Activated CD8-positive, alpha-beta memory T cell treated with anti-CD3 and anti-CD28 coated beads, Interleukin-2, amount 10 ng/mL, durations not matched to agents 7 days and 5 days (primary cell): ENCODE data around the gene CD300C. TPM values are rescaled to one million over a fixed set of nuclear protein-coding genes. Genes with fewer than 3 reads are reported as not detected.
A peak's percentile ranks its signal among the peaks of the same experiment; 100 is the strongest.
"Not testable (repeated sequence)": the region's sequence is repeated elsewhere in the genome, so short reads cannot be mapped to it uniquely, and the experiment has no call there.

Experiments
- ATAC-seq: fragments of 150-1000 bp; cut with Tn5 transposase; one replicate; pipeline ENCODE4 v1.10.0; 2021; ENCODE audit warnings: moderate library complexity
- CTCF ChIA-PET: fragments of 350-600 bp; sonication (Branson Sonifier 250); formaldehyde crosslinking; loops from one replicate; lab custom pipeline; 2021; ENCODE audit warnings: antibody characterized with exemption; lab: Charles Lee
- DNase-seq: peaks from one replicate; pipeline ENCODE4 v3.0.0-alpha.2; 2020
- H3K27ac Mint-ChIP-seq: one replicate; pipeline ENCODE4 v1.8.0; 2021; ENCODE audit warnings: mild to moderate bottlenecking, mixed read lengths
- H3K27me3 Mint-ChIP-seq: one replicate; pipeline ENCODE4 v1.8.0; 2021; ENCODE audit warnings: mixed read lengths
- H3K36me3 Mint-ChIP-seq: one replicate; pipeline ENCODE4 v1.8.0; 2021; ENCODE audit warnings: mild to moderate bottlenecking, mixed read lengths
- H3K4me1 Mint-ChIP-seq: one replicate; pipeline ENCODE4 v1.8.0; 2021; ENCODE audit warnings: mixed read lengths
- H3K4me3 Mint-ChIP-seq: one replicate; pipeline ENCODE4 v1.8.0; 2021; ENCODE audit warnings: mild to moderate bottlenecking, moderate library complexity, mixed read lengths
- H3K9me3 Mint-ChIP-seq: one replicate; pipeline ENCODE4 v1.8.0; 2022; ENCODE audit warnings: low read depth, mixed read lengths
- total RNA-seq, 2 experiments: library from RNA; stranded (reverse); gene quantifications; one replicate each; pipeline ENCODE4 v1.2.3, GENCODE V29; 2021

CD300C gene
- total RNA-seq, 2 experiments from 2014 or later = 0.56 to 1.5 TPM

GRCh38 chr17:74571621-74572270, 25.8 kb upstream of the CD300C start:
- ATAC-seq (no peak), DNase-seq (no peak)
- Mint-ChIP-seq H3K9me3 (peaks cover 3% of the 10 kb centered on the region), H3K4me3 (no peak overlapping the region), H3K4me1 (peaks cover 10% of the 10 kb centered on the region), H3K27ac (no peak overlapping the region), H3K36me3 (no peaks in the 10 kb centered on the region), H3K27me3 (peaks cover 58% of the 10 kb centered on the region)
- CTCF ChIA-PET = no interaction called here

GRCh38 chr17:74569020-74570003, 23.4 kb upstream of the CD300C start:
- peaks cover 3% of the 10 kb centered on the region for H3K9me3 Mint-ChIP-seq
- H3K4me1 Mint-ChIP-seq = peaks cover 10% of the 10 kb centered on the region
- peaks cover 51% of the 10 kb centered on the region for H3K27me3 Mint-ChIP-seq
- ATAC-seq (peak; percentile 36), DNase-seq (no peak)
- no peak overlapping the region for H3K27ac Mint-ChIP-seq
- no peak overlapping the region for H3K4me3 Mint-ChIP-seq
- CTCF ChIA-PET = interaction anchor here (0.7 to 2.3 kb wide), 2 partner anchors 88 to 168 kb away, joined by 3 to 7 read pairs; partner anchors contain the start of gene RAB37
- no peaks in the 10 kb centered on the region for H3K36me3 Mint-ChIP-seq

- peaks cover 51% of the 10 kb centered on the region for H3K27me3 Mint-ChIP-seq
- no peak for ATAC-seq
- H3K9me3 Mint-ChIP-seq = peaks cover 3% of the 10 kb centered on the region
- CTCF ChIA-PET = interaction anchor here (0.6 kb wide), 1 partner anchor 94 kb away, joined by 3 read pairs; no protein-coding TSS in a partner anchor
- no peak for DNase-seq
- no peak overlapping the region for H3K4me3 Mint-ChIP-seq
- H3K36me3 Mint-ChIP-seq = no peaks in the 10 kb centered on the region
- H3K4me1 Mint-ChIP-seq = peaks cover 10% of the 10 kb centered on the region
- H3K27ac Mint-ChIP-seq = no peak overlapping the region
These were observed 22.4 kb upstream of the CD300C start for GRCh38 chr17:74568106-74568873.

- Mint-ChIP-seq H3K4me1 (peaks cover 10% of the 10 kb centered on the region), H3K36me3 (no peaks in the 10 kb centered on the region), H3K27ac (no peak within 1 kb of the TSS), H3K27me3 (peaks cover 44% of the 10 kb centered on the region), H3K9me3 (peaks cover 3% of the 10 kb centered on the region), H3K4me3 (no peak within 1 kb of the TSS)
- ATAC-seq (no peak), DNase-seq (no peak)
- CTCF ChIA-PET = interaction anchor here (1.3 to 3.5 kb wide), 9 partner anchors 13 to 200 kb away, joined by 3 to 22 read pairs (median 8); partner anchors contain the start of genes CD300C, GPR142 and RAB37
These were observed 21.5 kb upstream of the CD300C start, which contains the start of gene CD300H for GRCh38 chr17:74567397-74567796. Gene CD300H, minus strand, starts transcription at chr17:74567509.

GRCh38 chr17:74566132-74566753, 20.3 kb upstream of the CD300C start:
- Mint-ChIP-seq H3K4me3 (no peak overlapping the region), H3K4me1 (peaks cover 10% of the 10 kb centered on the region), H3K27ac (no peak overlapping the region), H3K9me3 (peaks cover 3% of the 10 kb centered on the region), H3K36me3 (no peaks in the 10 kb centered on the region), H3K27me3 (peaks cover 43% of the 10 kb centered on the region)
- peak; percentile 45 for ATAC-seq
- DNase-seq = peak; percentile 53
- CTCF ChIA-PET = interaction anchor here (0.6 to 3.5 kb wide), 33 partner anchors 8 to 292 kb away, joined by 3 to 22 read pairs (median 4); partner anchors contain the start of genes CD300C, CD300LB, CD300LD and GPR142

GRCh38 chr17:74565126-74565525, 19.2 kb upstream of the CD300C start:
- H3K36me3 Mint-ChIP-seq = no peaks in the 10 kb centered on the region
- H3K9me3 Mint-ChIP-seq = peaks cover 3% of the 10 kb centered on the region
- peaks cover 37% of the 10 kb centered on the region for H3K27me3 Mint-ChIP-seq
- H3K4me3 Mint-ChIP-seq = no peak overlapping the region
- CTCF ChIA-PET = interaction anchor here (0.7 to 3.5 kb wide), 8 partner anchors 8 to 171 kb away, joined by 3 to 22 read pairs (median 4); no protein-coding TSS in a partner anchor
- no peak overlapping the region for H3K27ac Mint-ChIP-seq
- peaks cover 10% of the 10 kb centered on the region for H3K4me1 Mint-ChIP-seq
- DNase-seq (no peak), ATAC-seq (no peak)

GRCh38 chr17:74563358-74563757, 17.4 kb upstream of the CD300C start:
- H3K9me3 Mint-ChIP-seq = peaks cover 2% of the 10 kb centered on the region
- ATAC-seq (no peak), DNase-seq (no peak)
- no peak overlapping the region for H3K27ac Mint-ChIP-seq
- H3K4me3 Mint-ChIP-seq = no peak overlapping the region
- H3K4me1 Mint-ChIP-seq = peaks cover 8% of the 10 kb centered on the region
- H3K27me3 Mint-ChIP-seq = peaks cover 25% of the 10 kb centered on the region
- H3K36me3 Mint-ChIP-seq = no peaks in the 10 kb centered on the region
- CTCF ChIA-PET = no interaction called here

- no peaks in the 10 kb centered on the region for H3K36me3 Mint-ChIP-seq
- peaks cover 17% of the 10 kb centered on the region for H3K27me3 Mint-ChIP-seq
- ATAC-seq (no peak), DNase-seq (no peak)
- no peak overlapping the region for H3K27ac Mint-ChIP-seq
- H3K9me3 Mint-ChIP-seq = no peaks in the 10 kb centered on the region
- CTCF ChIA-PET = interaction anchor here (1.3 kb wide), 1 partner anchor 16 kb away, joined by 3 read pairs; the partner anchor contains the start of gene CD300C
- H3K4me1 Mint-ChIP-seq = peaks cover 6% of the 10 kb centered on the region
- no peak overlapping the region for H3K4me3 Mint-ChIP-seq
These were observed 15.7 kb upstream of the CD300C start for GRCh38 chr17:74561586-74561985.

- Mint-ChIP-seq H3K4me1 (peaks cover 6% of the 10 kb centered on the region), H3K9me3 (no peaks in the 10 kb centered on the region), H3K36me3 (no peaks in the 10 kb centered on the region), H3K4me3 (no peak overlapping the region), H3K27me3 (peaks cover 12% of the 10 kb centered on the region), H3K27ac (no peak overlapping the region)
- no peak for ATAC-seq
- CTCF ChIA-PET = no interaction called here
- no peak for DNase-seq
These were observed 13.1 kb upstream of the CD300C start for GRCh38 chr17:74558882-74559519.

GRCh38 chr17:74558402-74558801, 12.5 kb upstream of the CD300C start:
- not testable (repeated sequence) for H3K36me3 Mint-ChIP-seq, H3K4me1 Mint-ChIP-seq, H3K27ac Mint-ChIP-seq, ATAC-seq, H3K9me3 Mint-ChIP-seq, DNase-seq, H3K4me3 Mint-ChIP-seq
- CTCF ChIA-PET = interaction anchor here (0.9 to 3.4 kb wide), 2 partner anchors 8 to 23 kb away, joined by 3 to 15 read pairs; no protein-coding TSS in a partner anchor
- H3K27me3 Mint-ChIP-seq = peaks cover 13% of the 10 kb centered on the region

- ATAC-seq = no peak
- Mint-ChIP-seq H3K4me1 (peaks cover 6% of the 10 kb centered on the region), H3K27ac (no peak overlapping the region), H3K27me3 (peaks cover 11% of the 10 kb centered on the region), H3K9me3 (no peaks in the 10 kb centered on the region), H3K4me3 (no peak overlapping the region), H3K36me3 (no peaks in the 10 kb centered on the region)
- no peak for DNase-seq
- CTCF ChIA-PET = interaction anchor here (3.4 kb wide), 1 partner anchor 11 kb away, joined by 15 read pairs; no protein-coding TSS in a partner anchor
These were observed 9.6 kb upstream of the CD300C start for GRCh38 chr17:74555427-74555940.
